HG03025 (cell line): Measurements from ENCODE around the gene PCF11.
A peak's percentile ranks its signal among the peaks of the same experiment; 100 is the strongest.

Experiments
- ATAC-seq: cut with Tn5 transposase; IDR thresholded peaks from one replicate; pipeline ENCODE4 v1.9.1; 2021; ENCODE audit warnings: mild to moderate bottlenecking, moderate library complexity; ENCODE audit not compliant: unreplicated experiment, low FRiP score

PCF11 gene

GRCh38 chr11:83152264-83152663 lies 4.7 kb upstream of the PCF11 start:
- ATAC-seq: no peak

GRCh38 chr11:83153764-83154163 lies 3.2 kb upstream of the PCF11 start:
- ATAC-seq: no peak

- peak; percentile 93 for ATAC-seq
Observed at GRCh38 chr11:83156144-83156995, 561 bp upstream of the PCF11 start.

GRCh38 chr11:83157594-83158356 lies 844 bp downstream of the PCF11 start:
- ATAC-seq: no peak

- ATAC-seq: no peak
Observed at GRCh38 chr11:83158357-83158786, 1.4 kb downstream of the PCF11 start.

- ATAC-seq: no peak
Observed at GRCh38 chr11:83158965-83159901, 2.3 kb downstream of the PCF11 start.

- ATAC-seq: no peak
Observed at GRCh38 chr11:83159902-83160865, 3.3 kb downstream of the PCF11 start.

- ATAC-seq: no peak
Observed at GRCh38 chr11:83161610-83162199, 4.8 kb downstream of the PCF11 start.

GRCh38 chr11:83162377-83162776 lies 5.4 kb downstream of the PCF11 start:
- no peak for ATAC-seq

GRCh38 chr11:83166193-83166866 lies 9.4 kb downstream of the PCF11 start:
- no peak for ATAC-seq

GRCh38 chr11:83168756-83169155 lies 11.8 kb downstream of the PCF11 start:
- ATAC-seq: no peak

GRCh38 chr11:83170865-83171264 lies 13.9 kb downstream of the PCF11 start:
- no peak for ATAC-seq

GRCh38 chr11:83172551-83172950 lies 15.6 kb downstream of the PCF11 start:
- ATAC-seq: no peak

GRCh38 chr11:83174008-83174407 lies 17.1 kb downstream of the PCF11 start:
- ATAC-seq: no peak

- no peak for ATAC-seq
Observed at GRCh38 chr11:83175815-83176214, 18.9 kb downstream of the PCF11 start.

GRCh38 chr11:83181815-83182214 lies 24.9 kb downstream of the PCF11 start:
- ATAC-seq: no peak

- ATAC-seq: no peak
Observed at GRCh38 chr11:83185767-83186166, 28.8 kb downstream of the PCF11 start.

GRCh38 chr11:83187465-83187864 lies 30.5 kb downstream of the PCF11 start:
- ATAC-seq: no peak

- no peak for ATAC-seq
Observed at GRCh38 chr11:83191491-83191890, 34.6 kb downstream of the PCF11 start.
